NOMO-1 (cell line): ENCODE results near the gene SNRPD3.
"Not testable (repeated sequence)": the region's sequence is repeated elsewhere in the genome, so short reads cannot be mapped to it uniquely, and the experiment has no call there.

Experiments used
- DNase-seq, 2 experiments: peaks; one replicate each; lab custom pipeline; 2025; ENCODE audit not compliant: unreplicated experiment in 2 of 2; lab: John Stamatoyannopoulos, UW

The SNRPD3 gene

GRCh38 chr22:24590596-24591173 is 34.9 kb downstream of the SNRPD3 start:
- no peak for DNase-seq

DNA sequence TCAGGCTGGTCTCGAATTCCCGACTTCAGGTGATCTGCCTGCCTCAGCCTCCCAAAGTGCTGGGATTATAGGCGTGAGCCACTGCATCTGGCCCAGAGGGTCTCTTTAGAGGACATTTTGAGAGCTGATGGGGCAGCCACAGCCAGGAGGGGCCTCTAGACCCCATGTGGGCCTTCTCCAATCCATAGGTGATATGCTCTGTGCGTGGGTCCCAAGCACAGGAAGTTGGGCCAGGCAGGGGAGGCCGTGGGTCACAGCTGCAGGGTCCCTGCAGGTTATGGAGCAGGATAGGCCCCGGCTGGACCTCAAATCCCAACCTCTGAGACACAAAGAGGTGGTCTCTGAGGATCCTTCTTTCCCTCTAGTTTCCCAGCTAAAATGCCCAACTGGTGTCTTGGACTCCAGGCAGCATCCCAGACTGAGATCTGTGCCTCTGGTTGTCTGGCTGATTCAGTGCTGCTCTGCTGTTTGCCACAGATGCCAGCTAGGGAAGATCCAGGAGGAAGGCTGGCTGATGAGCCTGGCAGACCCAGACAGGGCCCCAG is 35.6 kb downstream of the SNRPD3 start:
- DNase-seq: no peak

GRCh38 chr22:24592058-24592850 is 36.5 kb downstream of the SNRPD3 start:
- DNase-seq: no peak

DNA sequence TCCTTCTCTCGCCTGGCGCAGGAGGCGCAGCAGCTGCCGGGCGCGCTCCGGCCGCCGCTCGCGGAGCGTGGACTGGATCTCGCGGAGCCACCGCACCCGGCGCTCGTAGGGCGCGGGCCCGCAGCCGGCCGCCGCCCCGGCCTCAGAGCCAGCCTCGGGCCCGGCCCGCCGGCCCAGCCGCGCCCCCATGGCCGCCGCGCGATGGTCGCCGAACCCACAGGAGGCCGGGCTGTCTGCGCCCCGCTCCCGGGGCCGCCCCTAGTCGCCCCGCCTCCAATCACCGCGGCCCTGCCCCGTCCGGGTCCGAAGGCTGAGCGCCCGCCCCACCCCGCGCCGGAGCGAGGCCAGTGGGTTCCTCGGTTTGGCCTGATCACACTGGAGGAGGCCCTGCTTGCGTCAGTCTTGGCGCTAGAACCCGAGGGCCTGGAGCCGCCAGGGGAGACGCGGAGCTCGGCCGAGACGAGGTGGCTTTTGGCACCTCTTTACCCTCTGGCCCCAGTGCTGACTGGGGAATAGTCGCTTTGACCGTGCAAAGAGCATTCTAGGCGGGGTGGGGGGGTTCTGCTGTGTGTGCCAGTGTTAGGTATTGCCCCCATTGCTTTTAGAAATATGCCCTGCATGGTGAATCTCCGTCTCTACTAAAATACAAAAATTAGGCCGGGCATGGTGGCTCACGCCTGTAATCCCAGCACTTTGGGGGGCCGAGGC is 37.2 kb downstream of the SNRPD3 start, which contains the start of gene LRRC75B:
Gene LRRC75B (minus strand): TSS at position 223 of the 708 bp plus-strand sequence. CDS start 34 bp downstream, at position 189.
- DNase-seq: peak; percentile 77 to 90

- DNase-seq: not testable (repeated sequence)
These were observed 37.7 kb downstream of the SNRPD3 start for GRCh38 chr22:24593559-24593835.

DNA sequence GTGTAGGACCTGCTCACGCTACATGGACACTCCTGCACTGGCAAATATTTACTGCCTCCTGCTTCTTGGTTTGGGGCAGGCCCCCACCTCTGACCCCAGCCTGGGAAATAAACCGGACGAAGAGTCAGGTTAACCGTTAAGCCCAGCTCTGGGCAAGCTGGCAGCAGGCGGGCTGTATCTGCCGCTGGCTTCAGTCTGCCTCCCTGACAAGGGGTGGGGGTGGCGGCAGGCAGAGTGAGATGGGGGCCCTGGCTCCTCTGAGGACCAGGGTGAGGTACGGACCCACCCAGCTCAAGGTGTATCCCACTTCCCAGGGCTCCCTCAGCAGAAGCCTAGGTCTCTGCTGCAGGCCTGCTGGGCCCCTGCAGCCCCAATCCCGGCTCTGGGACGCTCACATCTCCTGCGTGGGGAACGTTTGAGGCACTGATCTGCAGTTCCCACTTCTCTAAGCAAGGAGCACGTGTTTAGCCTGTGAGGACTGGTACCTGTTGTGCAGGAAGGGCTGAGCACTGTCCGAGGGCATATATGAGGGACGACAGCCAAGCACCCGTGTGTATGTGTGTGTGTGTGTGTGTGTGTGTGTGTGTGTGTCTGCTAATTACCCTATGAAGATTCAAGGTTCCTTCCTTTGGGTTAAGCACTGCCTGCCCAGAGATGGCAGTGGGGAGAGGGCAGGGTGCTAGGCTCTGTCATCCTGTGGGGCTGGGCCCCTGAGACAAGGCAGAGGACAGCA is 38.2 kb downstream of the SNRPD3 start:
- DNase-seq: no peak

DNA sequence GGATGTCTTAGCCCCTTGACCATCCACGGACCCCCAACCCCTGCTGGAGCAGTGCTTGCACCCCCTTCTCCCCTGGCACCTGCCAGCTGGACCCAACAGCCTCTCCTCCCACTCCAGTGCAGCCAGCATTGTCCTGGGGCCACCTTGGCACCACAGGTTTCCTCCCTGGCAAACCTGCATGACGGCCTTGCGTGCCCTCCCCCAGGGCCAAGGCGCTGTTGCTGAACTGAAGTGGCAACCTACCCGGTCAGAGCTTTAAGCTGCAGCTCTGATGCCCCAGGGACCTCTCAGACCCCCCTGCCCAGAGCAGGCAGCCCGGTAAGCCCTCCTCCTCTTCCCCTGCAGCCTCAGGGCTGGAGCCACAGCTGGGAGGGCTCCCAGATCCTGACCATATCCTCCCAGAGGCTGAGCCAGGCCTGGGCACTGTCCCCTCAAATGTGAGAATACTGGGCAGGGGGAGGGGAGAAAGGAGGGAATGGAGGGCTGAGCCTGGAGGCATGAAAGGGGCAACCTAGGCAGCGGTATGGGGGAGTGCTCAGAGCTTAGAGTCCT is 38.8 kb downstream of the SNRPD3 start:
- no peak for DNase-seq

GRCh38 chr22:24595228-24595627 is 39.4 kb downstream of the SNRPD3 start:
- DNase-seq: no peak

DNA sequence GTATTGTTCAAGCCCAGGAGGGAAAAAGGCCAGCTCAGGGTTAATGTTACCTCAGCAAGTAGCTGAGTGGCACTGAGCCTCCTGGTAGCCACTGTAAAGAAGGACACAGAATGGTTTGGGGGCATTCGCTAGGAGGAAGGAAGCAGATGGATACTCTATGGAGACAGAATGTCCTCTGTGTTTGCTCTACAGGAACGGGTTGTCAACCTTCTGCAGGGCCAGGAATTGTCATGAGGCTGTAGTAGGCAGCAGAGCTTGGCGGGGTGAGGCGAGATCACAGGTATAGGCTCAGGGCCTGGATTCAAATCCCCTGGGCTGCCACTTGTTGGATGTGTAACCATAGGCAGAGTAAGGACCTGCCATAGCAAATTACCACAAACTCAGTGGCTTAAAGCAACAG is 40.1 kb downstream of the SNRPD3 start:
- DNase-seq: no peak

DNA sequence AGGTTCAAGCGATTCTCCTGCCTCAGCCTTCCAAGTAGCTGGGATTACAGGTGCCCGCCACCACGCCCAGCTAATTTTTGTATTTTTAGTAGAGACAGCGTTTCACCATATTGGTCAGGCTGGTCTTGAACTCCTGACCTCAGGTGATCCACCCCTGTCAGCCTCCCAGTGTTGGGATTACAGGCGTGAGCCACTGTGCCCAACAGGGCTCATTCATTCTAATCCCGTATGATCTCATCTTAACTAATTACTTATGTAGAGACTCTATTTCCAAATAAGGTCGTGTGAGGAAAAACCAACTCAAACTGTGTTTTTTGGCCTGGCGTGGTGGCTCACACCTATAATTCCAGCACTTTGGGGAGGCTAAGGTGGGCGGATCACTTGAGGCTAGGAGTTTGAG is 41.3 kb downstream of the SNRPD3 start:
- DNase-seq: not testable (repeated sequence)

GRCh38 chr22:24599514-24599913 is 43.7 kb downstream of the SNRPD3 start:
- DNase-seq: no peak

DNA sequence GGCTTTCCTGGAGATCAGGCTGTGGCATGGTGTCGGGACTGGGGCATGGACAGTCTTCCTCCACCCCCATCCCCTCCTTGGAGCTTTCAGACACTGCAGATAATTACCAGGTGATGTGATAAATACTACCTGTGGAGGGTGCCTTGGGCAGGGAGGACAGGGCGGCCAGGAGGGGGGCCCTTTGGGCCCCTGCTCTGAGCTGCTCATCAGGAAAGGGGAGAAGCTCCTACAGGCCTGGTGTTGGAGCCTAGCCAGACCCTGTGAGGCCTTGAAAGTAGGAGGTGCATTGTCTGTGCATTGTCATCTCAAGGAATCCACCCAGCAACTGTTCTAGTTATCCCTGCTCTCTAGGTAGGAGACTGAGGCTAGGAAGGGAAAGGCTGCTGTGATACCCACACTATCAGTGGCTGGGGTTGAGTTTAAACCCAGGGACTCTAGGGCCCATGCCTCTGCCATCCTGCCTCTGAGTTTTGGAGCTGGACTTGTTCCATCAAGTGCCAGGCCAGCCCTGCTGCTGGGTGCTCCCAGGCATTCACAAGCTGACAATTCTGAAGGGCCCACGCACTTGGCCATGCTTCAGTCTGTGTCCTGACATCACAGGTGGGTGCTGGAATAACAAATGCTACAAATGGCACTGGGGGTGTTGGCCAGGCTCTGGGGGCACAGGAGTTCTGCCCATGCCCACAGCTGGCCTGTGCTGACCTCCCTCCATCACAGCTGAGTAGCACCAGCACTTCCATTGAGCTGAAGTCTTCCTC is 44.3 kb downstream of the SNRPD3 start:
- DNase-seq: not testable (repeated sequence)

GRCh38 chr22:24601217-24602104 is 45.7 kb downstream of the SNRPD3 start:
- peak; percentile 38 to 57 for DNase-seq

DNA sequence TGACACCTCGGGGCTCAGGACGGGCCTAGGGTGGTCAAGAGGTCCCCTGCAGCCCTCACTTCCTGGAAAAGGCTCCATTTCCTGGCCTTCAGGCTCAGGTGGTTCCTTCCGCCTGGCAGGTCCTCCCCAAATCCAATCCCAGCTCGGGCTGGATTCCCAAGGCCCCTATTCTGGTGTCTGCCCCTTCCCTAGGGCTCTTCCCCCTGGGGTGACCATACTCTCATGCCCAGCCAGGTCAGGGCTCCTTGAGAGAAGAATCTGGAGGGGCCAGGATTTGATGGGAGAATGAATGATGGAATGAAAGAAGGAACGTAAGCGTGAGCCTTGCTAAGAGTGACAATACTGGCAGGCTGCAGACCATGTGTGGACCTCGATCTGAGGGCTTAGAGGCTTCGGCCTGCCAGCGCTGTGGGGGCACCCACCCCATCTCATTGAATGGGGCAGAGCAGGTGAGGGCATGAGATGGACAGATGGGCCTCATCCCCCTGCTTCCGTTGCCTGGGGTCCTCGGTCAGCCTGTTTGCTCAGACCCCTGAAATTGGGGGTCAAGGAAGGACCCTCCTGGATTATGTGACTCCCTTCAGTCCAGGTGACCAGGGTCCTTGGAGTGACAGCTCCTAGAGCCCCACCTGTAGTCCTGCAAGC is 46.4 kb downstream of the SNRPD3 start:
- DNase-seq: not testable (repeated sequence)

DNA sequence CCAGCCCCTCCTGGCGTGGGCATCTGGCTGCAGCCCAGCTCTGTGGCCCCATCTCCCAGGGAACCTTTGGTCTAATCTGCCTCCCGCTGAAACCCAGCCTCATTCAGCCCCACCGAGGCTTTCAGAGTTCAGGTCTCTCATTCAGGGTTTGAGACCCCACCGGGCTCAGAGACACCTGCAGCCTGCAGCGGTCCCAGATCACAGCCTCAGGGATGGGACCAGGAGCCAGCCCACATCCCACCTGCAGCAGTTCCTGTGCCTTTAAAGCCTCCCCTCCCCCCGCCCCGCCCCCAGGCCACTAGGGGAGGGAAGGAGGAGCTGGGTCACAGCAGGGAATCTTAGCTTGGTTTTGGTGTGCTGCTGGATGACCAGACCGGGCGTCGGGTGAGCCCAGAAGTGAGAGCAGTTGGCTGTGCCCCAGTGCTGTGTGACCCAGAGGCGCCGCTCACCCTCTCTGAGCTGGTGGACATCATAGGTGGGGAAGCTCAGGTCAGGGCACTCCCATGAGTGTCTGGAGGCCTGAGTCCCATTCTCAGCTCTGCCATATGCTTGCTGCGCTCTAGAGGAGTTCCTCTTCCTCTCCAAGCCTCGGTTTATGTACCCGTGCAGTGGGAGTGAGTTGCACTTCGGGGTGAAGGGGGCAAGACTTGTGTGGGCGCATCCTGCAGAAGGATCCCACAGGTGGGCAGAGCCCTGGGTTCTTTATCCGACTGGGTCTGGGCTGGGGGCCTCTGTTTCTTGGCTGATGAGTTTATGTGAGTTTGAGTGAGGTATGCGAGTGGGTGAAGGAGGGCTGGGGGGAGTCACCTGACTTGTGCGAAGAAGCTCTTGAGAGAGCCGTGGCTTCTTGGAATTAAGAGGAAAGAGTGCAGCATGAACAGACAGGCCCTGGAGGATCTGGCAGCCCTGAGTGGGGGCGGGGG is 47.3 kb downstream of the SNRPD3 start, which contains the start of gene GGT1:
Gene GGT1 (plus strand): TSS at position 347 of the 923 bp plus-strand sequence. CDS start 7,889 bp downstream, outside the sequence.
- DNase-seq: not testable (repeated sequence)

- DNase-seq: peak in 1 of 2 experiments; percentile 42
These were observed 48.2 kb downstream of the SNRPD3 start for GRCh38 chr22:24603770-24604629.
